ENCODE data around the gene KRTAP12-4.
"Not testable (repeated sequence)": the region's sequence is repeated elsewhere in the genome, so short reads cannot be mapped to it uniquely, and the experiment has no call there.

KRTAP12-4 gene

DNA sequence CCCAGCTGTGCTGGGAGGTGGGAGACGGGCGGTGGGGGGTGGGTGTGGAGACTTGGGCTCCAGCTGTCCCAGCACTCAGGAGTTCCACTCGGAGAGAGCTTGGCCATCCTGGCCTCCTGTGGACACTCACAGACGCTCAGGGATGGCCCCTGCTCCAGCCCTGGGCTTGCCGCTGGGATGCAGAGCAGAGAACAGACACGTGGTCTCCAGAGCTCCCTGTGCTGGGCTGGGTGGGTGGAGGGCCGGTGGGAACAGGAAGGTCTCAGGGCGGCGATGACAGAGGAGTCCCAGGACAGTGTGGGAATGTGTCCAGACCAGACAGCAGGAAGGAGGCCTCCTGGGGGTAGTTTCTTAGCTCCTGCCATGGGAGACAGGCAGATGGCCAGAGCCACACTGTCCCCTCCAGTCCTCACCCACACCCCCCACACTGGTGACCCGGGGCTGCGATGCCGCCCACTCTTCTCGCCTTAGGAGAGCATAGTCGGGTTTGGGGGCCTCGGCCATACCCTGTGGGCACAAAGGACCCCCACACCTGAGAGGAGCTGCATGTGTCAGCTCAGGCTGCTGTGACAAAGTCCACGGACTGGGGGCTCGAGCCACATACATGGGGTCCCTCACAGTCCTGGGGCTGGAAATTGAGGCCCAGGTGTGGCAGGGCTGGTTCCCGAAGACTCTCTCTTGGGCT lies 25.6 kb downstream of the KRTAP12-4 start:
- no peak for DNase-seq

DNA sequence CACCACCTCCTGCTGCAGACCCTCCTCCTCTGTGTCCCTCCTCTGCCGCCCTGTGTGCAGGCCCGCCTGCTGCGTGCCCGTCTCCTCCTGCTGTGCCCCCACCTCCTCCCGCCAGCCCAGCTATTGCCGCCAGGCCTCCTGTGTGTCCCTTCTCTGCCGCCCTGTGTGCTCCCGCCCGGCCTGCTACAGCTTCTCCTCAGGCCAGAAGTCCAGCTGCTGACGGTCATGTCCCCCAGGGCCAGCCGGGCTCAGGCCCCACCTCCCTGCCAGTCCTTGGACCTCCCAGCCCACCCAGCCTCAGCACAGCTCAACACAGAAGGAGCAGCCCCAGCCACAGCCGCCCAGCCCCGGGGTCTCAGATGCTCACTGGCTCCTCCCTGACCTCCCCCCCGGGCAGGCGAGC lies 26.6 kb downstream of the KRTAP12-4 start:
- DNase-seq: not testable (repeated sequence)

DNA sequence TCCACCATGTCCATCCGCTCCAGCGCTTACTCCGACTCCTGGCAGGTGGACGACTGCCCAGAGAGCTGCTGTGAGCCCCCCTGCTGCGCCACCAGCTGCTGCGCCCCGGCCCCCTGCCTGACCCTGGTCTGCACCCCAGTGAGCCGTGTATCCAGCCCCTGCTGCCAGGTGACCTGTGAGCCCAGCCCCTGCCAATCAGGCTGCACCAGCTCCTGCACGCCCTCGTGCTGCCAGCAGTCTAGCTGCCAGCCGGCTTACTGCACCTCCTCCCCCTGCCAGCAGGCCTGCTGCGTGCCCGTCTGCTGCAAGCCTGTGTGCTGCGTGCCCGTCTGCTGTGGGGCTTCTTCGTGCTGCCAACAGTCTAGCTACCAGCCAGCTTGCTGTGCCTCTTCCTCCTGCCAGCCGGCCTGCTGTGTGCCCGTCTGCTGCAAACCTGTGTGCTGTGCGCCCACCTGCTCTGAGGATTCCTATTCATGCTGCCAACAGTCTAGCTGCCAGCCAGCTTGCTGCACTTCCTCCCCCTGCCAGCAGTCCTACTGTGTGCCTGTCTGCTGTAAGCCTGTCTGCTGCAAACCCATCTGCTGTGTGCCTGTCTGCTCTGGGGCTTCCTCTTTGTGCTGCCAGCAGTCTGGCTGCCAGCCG lies 27.2 kb downstream of the KRTAP12-4 start:
- not testable (repeated sequence) for DNase-seq

- DNase-seq: no peak
Observed at GRCh38 chr21:44626673-44627143, 27.8 kb downstream of the KRTAP12-4 start, which contains the start of gene KRTAP10-9. TSS of gene KRTAP10-9 (plus strand) at chr21:44627093. CDS start at chr21:44627172, 79 bp downstream.

- no peak for DNase-seq
Observed at GRCh38 chr21:44626262-44626661, 28.2 kb downstream of the KRTAP12-4 start.

DNA sequence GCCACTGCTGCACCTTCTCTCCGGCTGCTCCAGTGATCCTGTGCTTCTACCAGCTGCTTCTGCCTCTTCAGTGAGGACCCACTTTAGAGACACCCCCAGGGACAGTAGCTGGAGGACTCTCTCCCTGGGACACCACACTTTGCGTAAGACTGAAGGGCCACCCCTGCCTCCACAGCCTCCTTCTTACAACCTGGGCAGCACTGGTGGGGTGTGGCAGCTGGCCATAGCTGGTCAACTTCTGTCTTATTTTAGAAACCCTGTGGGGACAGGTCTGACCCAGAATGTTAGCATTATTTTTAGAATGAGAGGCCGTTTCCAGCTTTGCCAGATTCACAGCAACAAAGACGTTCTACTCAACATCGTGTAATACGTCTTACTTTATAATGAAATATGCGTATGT lies 28.7 kb downstream of the KRTAP12-4 start:
- DNase-seq: no peak

- DNase-seq: no peak
Observed at GRCh38 chr21:44623575-44623974, 30.9 kb downstream of the KRTAP12-4 start.

- no peak for DNase-seq
Observed at GRCh38 chr21:44619886-44620285, 34.6 kb downstream of the KRTAP12-4 start.

DNA sequence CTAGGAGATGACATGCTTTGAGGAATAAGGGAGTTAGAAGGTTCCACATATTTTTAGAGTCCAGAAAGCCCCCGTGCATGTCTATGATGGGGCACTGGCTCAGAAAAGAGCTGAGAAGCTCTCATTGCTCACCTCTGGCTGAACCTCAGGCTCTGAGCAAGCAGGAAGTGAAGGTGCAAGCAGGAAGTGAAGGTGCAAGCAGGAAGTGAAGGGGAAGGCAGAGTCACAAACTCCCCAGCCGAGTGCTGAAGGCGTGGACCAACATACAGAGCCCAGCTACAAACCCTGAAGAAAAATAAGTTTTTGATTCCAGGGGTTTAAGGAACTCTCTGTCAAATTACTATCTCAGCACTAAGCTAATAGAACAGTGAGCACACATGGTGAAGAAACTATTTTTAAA lies 35.5 kb downstream of the KRTAP12-4 start:
- no peak for DNase-seq

- DNase-seq: no peak
Observed at GRCh38 chr21:44618504-44618903, 36.0 kb downstream of the KRTAP12-4 start.

GRCh38 chr21:44617071-44617501 lies 37.4 kb downstream of the KRTAP12-4 start:
- no peak for DNase-seq

- no peak for DNase-seq
Observed at GRCh38 chr21:44616591-44616926, 37.9 kb downstream of the KRTAP12-4 start.

DNA sequence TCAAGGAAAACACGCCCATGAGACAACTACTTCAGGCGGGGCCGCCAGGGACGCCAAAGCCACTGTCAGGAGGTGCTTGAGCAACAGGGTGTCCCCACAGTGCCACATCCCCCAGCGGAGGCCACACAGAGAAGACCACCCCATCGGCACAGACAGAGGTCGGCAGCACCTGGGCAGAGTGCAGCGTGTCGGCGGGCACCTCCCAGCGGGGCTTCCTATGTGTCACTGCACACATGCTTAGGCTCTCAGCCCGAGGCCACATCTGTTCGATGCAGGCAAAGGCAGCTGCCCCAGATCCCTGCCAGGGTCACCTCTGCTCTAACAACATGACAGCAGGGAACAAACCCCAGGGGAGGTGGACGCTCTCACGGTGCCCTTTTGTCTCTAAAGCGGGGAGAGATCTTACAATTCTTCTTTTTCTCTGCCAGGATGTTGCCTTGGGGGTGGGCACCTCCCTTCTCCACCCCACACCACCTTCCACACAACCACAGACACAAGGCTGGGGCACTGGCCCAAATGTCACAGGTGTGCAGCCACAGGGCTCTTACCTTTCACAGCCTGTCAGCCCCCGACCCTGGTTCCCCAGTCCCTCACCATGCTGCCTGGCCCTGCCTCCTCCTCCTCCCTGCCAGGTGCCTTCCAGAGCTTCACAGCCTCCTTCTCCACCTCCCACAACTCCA lies 38.4 kb downstream of the KRTAP12-4 start:
- no peak for DNase-seq

- DNase-seq: no peak
Observed at GRCh38 chr21:44615466-44615865, 39.0 kb downstream of the KRTAP12-4 start.

DNA sequence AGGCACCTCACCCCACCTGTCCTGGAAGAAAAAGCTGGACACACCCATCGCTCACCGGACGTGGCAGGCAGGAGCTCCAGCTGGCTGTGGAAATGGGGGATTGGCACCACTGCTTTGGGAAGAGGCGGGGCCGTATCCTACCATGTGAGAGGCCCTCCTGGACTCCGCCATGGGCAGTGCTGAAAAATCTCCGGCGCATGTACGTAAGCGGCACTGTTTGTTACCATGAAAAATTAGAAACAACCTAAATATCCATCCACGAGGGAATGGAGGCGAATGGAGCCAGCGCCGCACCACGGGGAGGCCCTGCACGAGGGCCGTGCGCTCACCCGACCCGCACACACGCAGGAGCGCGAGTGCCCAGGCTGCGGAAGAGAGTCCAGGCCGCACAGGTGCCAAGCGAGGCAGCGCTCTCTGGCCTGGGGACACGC lies 39.5 kb downstream of the KRTAP12-4 start:
- no peak for DNase-seq

DNA sequence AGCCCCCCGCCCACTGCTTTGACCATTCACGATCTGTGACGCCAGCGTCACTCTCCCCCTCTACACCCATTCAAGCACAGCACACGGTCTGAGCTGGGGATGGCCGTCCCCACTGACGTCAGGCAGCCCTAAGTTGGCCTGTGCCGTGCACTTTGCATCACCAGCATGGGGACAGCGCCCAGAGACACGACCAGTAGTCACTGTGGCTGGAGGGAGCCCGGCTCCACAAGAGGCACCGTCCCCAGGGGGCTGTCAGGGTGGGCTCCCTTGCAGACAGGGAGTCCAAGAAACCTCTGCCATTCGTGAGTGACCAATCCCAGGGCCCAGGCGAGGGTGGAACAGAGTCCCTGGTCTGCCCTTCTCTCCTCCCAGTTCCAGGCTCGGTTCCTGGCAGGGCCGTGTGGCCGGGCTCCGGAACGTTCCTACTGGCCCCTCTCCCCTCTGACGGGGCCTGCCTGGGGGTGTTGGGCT lies 40.3 kb downstream of the KRTAP12-4 start:
- no peak for DNase-seq

DNA sequence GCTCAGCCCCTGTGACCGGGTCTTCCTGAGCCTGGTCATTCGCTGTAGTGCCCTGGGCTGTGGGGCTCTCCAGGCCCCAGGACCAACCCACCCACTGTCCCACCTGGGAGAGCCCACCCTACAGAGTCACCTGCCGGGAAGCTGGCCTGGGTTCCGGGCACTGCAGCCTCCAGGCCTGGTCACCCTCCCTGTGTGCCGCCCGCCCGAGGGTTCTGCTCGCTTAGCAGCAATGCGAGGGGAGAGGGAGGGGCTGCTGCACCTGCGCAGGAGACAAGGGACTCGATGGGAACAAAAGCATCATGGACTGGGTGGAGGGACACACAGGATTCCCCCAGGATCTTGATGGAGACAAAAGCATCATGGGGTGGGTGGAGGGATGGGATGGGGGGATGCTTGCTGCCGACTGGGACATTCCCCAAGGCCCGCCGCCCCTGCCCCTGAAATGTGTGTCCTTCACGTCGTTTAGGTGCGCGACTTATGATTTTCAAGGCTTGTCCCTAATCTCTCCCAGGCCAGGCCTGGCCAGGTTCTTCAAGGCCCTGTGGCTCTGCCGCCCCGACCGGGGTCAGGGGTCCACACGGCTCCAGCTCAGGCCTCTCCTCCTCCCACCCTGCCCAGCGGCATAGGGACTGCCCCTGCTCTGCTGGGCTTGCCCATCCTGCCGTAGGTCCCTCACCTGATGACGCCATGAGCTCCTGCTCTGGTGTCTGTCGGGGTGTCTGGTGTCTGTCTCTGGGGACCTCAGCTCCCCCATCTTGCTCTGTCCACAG lies 40.9 kb downstream of the KRTAP12-4 start:
- DNase-seq: no peak

GRCh38 chr21:44612669-44613229 lies 41.7 kb downstream of the KRTAP12-4 start:
- DNase-seq: no peak

DNA sequence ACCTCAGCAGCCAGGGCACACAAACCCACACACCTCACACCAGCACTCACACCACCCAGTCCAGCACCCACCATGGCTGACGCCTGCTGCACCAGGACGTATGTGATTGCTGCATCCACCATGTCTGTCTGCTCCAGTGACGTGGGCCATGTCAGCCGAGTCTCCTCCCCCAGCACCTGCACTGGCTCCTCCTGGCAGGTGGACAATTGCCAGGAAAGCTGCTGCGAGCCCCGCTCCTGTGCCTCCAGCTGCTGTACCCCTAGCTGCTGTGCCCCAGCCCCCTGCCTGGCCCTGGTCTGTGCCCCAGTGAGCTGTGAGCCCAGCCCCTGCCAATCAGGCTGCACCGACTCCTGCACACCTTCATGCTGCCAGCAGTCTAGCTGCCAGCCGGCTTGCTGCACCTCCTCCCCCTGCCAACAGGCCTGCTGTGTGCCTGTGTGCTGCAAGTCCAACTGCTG lies 42.4 kb downstream of the KRTAP12-4 start, which contains the start of gene KRTAP10-8:
KRTAP10-8 (plus strand) TSS at position 51 of the 458 bp plus-strand sequence; CDS start at position 73, 22 bp downstream.
- DNase-seq: no peak

GRCh38 chr21:44611551-44611950 lies 42.9 kb downstream of the KRTAP12-4 start:
- no peak for DNase-seq

DNA sequence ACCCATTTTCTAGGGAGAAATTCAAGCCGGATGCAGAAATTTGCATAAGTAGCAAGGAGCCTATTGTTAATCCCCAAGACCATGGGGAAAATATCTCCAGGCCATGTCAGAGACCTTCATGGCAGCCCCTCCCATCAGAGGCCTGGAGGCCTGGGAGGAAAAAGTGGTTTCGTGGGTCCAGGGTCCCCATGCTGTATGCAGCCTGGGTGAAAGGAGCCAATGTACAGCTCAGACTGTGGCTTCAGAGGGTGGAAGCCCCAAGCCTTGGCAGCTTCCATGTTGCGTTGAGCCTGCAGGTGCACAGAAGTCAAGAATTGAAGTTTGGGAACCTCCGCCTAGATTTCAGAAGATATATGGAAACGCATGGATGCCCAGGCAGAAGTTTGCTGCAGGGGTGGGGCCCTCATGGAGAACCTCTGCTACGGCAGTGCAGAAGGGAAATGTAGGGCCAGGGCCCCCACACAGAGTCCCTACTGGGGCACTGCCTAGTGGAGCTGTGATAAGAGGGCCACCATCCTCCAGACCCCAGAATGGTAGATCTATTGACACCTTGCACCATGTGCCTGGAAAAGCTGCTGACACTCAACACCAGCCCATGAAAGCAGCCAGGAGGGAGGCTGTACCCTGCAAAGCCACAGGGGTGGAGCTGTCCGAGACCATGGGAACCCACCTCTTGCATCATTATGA lies 44.2 kb downstream of the KRTAP12-4 start:
- DNase-seq: not testable (repeated sequence)

DNA sequence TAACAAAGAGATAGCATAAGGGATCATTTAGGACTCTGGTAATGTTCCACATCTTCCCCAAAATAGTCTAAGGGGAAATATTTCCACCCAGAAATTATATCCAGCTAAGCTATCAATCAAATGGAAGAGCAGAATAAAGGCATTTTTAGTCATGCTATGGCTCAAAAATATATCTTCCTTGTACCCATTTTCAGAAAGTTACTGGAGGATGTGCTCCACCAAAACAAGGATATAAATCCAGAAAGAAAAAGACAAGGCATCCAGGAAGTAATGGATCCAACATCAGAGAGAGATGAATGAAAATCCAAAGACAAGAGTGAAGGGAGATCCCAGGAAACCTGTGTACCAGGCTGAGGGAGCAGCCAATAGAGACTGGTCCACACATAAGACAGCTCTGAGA lies 45.3 kb downstream of the KRTAP12-4 start:
- DNase-seq: no peak
